Adrenal gland (tissue), 5 donors: ENCODE measurements around the gene CXCL13.

ENCODE experiments used
- CTCF ChIP-seq, 6 experiments: fragments of 450-650 bp in 4 of 6; fragments of 200-600 bp in 2 of 6; sonication (generic) in 1 of 6; IDR thresholded peaks; 1 replicate in 5 of 6; 2 replicates in 1 of 6; pipeline versions ENCODE4 v1.5.1 to v1.8.0; 2016 to 2021; ENCODE audit warnings: antibody characterized with exemption in 6 of 6, mild to moderate bottlenecking in 2 of 6, moderate library complexity in 1 of 6
- POLR2A ChIP-seq, 2 donors: fragments of 450-650 bp; IDR thresholded peaks; one replicate each; pipeline ENCODE4 v1.6.1; 2017; ENCODE audit warnings: antibody characterized with exemption in 2 of 2, mild to moderate bottlenecking in 2 of 2, moderate library complexity in 1 of 2
- donor health status: DM: no; HTN: no; CAD: no.

DNA sequence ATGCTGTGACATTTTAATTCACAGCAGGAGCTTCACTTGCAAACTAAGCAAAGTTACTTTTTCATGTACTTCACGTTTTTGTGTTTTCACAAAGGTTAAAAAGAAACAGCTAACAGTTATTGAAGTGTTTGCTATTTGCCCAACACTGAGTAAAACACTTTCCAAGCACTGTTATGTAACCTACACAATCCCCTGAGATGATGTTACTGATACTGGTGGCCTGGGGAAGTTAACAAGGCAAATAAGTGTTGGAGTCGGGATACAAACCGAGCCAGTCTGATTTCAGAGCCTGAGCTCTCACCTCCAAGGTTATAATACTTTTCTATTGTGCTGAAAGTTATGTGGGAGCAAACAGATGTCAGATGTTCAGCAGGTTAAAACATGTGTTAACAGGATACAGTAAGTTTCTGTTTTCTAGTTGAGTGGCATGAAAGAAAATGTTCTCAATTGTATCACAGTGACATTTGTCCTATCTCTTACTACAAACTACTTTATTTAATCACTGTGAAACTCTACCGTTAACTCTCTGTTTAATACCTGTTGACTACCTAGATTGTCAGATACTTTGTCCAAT is 3.9 kb upstream of the CXCL13 start:
- TF ChIP-seq POLR2A (IDR thresholded peaks at IDR 0.05) (no peak), CTCF (IDR thresholded peaks at IDR 0.05) (no peak)
